ENCODE data around the gene EIF2B4.
A peak's percentile ranks its signal among the peaks of the same experiment; 100 is the strongest.

EIF2B4 gene

DNA sequence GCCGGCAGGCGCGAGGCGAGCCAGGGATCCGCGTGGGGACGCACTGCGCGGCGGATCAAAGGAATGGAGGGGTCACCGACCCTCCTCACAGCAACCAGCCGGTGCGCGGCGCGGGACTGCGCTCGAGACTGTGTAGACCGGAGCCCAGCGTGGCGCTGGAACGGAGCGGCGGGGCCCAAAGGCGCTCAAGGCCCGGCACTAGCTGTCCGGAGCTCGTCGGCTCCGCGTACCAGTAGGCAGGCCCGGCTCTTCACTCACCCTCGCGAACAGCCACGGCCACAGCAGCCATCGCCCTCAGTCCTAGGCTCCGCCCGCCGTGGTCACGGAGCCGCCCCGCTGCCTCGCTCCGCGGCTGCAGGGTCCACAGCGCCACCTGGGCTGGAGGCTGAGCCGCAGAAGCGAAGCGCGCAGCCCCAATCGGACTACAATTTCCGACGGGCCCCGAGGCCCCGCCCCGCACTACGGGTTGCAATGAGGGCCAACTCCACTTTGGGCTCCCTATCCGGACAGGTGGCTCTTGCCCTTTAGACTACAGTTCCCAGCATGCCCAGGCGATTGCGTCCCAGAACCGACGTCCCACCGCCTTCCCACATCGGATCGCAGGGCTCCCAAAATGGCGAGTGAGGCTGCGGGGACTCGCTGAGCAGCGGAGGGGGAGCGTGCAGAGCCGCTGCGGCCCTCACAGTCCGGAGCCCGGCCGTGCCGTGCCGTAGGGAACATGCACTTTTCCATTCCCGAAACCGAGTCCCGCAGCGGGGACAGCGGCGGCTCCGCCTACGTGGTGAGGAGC, at the start of gene EIF2B4, which contains the start of gene SNX17:
Gene EIF2B4 (minus strand): TSS at position 313 of the 790 bp plus-strand sequence. CDS start 24 bp downstream, at position 289.
Gene SNX17 (plus strand): TSS at position 591 of the 790 bp plus-strand sequence. CDS start 128 bp downstream, at position 719.
- peak; percentile 80 for DNase-seq

DNA sequence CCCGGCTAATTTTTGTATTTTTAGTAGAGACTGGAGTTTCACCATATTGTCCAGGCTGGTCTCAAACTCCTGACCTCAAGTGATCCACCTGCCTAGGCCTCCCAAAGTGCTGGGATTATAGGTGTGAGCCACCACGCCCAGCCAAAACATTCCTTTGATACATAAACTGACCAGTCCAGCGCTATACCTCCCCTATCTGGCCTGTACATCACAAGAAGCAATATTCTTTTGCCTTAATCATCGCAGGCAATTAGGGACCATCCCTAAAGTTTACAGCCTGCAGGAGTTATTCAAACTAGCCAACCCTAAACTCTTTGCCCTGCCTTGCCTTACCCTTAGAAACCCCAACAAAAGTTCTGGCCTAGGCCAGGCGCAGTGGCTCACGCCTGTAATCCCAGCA, 46.0 kb upstream of the EIF2B4 start:
- no peak for DNase-seq

DNA sequence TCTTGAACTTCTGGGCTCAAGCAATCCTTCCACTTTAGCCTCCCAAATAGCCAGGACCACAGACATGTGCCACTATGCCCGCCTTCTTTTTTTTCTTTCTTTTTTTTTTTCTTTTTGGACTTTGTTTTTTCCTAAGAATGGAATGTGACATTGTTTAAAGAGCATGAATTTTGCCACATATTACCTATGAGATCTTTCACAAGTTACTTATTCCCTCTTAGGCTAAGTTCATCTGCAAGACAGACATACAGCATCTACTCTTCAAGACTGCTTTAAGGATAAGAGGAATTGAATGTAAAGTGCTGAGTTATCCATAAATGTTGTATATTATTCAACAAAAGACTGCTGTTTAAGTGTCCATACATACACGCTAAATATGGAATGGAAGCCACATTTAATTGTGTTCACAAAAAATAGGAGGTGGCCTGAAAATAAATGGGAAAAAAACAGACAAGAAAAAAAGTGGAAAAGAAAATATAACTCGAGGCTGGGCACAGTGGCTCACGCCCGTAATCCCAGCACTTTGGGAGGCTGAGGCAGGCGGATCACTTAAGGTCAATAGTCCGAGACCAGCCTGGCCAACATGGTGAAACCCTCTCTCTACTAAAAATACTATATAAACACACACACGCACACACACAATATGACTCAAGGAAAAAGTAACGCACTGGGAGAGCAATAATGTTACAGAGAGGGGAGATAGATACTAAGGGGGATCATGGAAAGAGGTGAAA, 42.4 kb upstream of the EIF2B4 start:
- DNase-seq = no peak

DNA sequence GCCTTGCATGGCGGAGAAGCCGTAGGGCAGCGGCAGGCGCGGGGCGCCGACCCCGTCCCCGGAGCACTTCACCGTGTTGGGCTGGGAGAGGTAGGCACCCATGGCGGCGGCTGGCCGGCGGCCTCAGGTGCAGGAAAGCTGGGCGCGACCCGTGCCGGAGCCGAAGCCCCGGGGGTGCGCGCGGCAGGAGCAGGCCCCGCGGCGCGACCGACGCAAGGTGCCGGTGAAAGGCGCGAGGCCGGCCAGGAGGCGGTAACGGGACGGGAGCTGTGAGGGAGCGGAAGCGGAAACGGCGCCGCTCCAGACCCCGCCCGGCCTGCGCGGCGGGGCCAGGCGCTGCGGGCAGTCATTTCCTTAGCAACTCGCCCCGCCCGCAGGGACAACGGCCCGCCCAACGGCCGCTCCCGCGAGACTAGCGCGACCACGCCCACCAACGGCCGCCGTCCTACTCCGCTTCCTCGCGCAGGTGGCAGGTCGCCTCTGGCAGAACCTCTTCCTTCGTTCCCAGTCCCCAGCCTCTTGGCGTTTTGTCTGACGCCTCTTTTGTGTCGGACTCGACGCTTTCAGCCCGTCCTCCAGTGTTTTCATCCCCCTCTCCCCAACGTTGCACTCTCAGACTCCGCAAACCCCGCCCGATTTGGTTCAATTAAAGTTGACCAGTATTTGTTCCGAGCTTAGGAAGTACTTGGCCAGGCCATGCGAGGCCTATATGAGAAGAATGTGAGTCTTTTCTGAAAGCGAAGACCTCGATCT, 39.4 kb upstream of the EIF2B4 start, which contains the start of gene PPM1G:
Gene PPM1G (minus strand): TSS at position 271 of the 753 bp plus-strand sequence. CDS start 169 bp downstream, at position 102.
- peak; percentile 58 for DNase-seq

DNA sequence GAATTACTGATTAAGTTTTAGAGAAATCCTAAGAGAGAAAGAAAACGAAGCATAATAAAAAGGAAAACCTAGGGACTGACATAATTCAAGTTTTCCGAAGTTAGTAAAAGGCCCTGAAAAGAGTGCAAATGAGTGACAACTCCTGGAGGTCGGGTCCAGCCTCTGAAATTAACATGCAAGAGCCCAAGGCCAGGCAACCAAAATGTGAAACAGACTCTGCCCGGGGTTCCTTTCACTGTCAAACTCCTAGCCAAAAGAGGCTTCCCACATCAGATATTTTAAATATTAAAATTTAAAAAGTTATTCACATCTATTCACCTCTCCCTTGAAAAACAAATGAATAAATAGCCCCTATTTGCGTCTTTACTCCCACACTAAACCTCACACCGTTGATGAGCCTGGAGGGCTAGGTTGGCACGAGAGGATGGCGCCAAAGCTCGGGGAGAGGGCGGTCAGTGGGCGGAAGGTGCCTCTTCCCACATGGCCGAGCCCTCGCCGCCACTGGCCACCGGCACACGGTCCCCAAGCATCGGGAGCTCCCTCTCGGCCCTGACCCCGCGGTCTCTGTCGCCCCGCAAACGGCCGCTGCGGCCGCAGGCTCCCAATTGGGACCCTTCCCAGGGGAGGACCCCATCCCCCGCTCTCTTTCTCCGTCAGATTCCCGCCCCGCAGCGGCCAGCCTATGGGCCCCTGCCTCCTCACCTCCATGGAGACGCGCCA, 38.6 kb upstream of the EIF2B4 start:
- no peak for DNase-seq

DNA sequence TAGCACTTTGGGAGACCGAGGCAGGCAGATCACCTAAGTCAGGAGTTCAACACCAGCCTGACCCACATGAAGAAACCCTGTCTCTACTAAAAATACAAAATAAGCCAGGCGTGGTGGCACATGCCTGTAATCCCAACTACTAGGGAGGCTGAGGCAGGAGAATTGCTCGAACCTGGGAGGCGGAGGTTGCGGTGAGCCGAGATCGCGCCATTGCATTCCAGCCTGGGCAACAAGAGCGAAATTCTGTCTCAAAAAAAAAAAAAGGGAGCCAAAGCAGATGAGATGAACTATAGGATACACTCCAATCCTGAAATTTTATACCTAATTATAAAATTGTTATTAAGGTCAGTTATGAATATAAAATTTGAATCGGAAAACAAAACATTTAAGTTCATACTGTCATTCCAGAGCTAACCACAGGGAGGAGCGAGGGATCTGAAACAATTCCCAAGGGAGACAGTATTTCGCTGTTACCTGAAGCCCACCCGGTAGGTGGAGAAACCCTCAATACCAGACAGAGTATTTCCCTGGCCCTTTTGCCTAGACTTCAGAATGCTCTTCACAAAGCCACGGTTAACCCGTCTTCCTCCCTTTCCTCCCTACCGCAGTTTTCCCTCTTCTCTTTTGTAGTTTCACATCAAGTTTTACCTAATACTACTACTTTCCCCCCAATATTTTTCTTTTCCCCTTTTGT, 37.8 kb upstream of the EIF2B4 start:
- no peak for DNase-seq

DNA sequence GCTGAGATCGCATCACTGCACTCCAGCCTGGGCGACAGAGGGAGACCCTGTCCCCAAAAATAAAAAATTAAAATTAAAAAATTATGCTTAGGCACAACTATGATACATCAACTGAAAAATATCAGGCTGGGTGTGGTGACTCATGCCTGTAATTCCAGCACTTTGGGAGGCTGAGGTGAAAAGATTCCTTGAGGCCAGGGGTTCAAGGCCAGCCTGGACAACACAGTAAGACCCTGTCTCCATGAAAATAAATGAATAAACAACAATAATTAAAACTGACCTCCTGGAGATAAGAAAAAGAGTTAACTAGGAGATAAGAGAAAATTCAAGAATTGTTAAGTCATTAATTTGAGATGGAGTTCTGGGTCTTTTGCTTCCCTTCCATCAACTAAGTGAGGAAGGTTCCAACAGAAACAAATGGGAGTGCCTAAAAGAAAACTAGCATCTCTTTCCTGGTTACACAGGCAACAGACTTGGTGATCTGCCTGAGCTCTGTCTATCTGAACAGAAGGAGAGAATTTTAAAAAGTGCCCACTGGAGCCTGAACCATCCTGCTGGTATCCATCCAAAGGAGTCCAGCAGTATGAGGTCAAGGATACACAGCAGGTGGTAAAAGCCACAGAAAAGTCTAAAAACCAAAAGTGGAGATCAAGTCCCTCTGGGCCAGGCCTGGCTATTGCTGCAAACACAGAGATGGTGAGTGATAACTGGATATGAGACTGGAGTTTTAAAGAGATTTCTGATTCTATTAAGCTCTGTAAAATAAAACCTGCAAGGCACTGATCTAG, 30.4 kb upstream of the EIF2B4 start:
- DNase-seq = no peak

DNA sequence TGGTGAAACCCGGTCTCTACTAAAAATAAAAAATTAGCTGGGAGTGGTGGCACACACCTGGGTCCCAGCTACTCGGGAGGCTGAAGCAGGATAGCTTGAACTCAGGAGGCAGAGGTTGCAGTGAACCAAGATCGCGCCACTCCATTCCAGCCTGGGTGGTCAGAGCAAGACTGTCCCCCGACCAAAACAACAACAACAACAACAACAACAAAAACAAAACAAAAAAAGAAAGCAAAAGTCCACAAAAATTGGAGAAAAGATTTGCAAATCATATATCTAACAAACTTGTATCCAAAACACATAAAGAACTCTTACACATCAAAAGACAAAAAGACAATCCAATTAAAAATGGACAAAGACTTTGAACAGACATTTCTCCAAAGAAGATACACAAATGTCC, 28.8 kb upstream of the EIF2B4 start:
- no peak for DNase-seq

DNA sequence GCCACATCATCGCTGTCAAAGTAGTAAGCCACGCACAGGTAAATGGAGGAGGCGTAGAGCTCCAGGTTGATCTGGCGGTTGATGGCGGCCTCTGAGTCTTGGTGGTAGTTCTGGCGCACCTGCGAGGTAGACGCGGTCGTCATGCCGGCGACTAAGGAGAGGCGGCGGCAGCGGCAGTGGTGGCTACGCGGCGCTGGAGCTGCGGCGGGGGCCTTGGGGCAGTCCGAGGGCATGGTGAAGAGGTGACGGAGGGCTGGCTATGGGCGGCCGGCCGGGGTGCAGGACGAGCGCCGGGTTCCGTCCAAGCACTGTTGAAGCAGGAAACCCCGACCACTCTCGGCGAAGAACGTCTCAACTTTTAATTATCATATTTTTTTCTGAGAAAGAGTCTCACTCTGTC, 23.1 kb upstream of the EIF2B4 start:
- no peak for DNase-seq

DNA sequence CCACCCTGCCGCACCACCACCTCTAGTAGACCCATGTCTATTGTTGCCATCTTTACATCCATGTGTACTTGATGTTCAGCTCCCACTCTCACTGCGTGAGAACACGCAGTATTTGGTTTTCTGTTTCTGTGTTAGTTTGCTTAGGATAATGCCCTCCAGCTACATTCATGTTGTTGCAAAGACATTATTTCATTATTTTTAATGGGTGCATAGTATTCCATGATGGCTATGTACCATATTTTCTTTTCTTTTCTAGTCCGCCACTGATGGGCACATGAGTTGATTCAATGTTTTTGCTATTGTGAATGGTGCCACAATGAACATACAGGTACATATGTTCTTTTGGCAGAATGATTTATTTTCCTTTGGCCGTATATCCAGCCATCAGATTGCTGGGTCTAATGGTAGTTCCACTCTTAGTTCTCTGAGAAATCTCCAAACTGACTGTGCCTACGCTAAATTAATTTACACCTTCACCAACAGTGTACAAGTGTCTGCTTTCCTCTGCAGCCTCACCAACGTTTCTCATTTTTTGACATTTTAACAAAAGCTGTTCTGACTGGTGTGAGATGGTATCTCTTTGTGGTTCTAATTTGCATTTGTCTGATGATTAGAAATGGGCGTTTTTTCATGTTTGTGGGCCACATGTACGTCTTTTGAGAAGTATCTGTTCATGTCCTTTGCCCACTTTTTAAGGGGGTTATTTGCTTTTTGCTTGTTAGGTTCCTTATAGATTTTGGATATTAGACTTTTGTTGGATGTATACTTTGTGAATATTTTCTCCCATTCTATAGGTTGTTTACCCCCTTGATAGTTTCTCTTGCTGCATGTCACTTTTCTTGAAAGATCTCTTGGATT, 20.9 kb upstream of the EIF2B4 start:
- DNase-seq = no peak

DNA sequence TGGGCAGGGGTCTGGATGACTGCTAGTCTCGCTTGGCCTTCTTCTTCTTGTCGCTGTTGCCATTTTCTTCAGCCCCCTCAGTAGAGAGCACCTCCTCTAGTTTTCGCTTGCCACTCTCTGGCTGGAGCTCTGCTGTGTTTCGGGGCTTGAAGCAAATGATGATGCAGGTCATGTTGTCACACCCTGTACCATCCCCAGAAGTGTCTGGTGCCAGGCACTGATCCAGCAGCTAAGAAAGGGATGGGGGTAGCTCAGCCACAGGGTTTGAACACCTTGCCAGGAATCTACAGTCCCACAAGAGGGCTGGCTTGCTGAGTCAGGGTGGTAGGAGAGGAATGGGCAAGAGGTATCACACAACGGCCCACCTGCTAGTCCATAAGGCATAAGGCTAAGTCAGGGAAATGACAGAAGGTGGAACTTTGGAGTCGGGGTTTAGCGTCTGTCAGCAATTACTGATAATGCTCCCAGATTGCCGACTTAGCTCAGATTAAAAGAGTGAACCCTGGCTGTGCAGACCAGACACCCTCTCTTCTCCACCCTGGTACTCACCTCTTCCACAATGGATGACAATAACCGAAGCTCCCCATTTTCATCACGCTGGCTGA, 11.5 kb upstream of the EIF2B4 start:
- DNase-seq = no peak

DNA sequence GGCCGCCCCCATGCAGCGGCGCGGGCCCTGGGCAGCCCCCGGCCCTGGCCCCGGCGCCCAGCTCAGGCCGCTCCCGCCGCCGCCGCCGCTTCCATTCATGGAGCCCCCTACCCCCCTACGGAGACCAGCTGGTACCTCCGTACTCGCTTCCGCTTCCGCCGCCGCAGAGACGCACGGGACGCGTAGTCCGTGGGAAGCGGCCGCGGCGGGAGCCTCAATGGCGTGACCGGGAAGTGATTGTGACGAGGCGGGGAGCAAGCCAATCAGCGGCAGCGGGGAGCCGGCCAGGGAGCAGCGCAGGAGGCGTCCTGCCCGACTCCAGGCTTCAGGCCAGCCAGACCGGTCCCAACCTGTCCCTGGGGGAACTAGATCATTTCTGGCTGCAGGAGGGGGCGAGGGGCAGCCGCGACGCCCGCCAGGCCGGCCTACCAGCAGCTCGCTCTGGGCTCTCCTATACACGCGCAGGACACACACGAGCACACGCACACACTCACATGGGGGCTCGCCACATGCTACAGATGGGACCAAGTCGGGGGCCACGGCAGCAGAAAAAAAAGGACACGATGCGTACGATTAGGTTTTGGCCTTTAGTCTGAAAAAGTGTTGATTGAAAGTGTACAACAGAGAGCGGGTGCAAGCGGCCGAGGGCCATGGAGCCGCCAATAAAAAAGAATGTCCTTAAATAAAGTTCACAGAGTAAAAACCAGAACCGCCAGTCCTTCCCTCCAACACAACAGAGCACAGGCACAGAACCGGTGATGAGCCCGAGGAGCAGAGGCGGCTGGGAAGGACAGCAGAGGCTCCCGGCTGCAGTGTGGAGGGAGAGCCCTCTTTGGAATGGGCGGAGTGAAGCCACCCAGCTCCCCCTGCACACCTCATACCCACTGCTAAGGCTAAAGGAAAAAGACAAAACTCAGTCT, 10.7 kb upstream of the EIF2B4 start, which contains the start of gene ZNF513:
Gene ZNF513 (minus strand): TSS at position 109 of the 920 bp plus-strand sequence. CDS start 208 bp downstream, outside the sequence.
- DNase-seq = peak; percentile 54

DNA sequence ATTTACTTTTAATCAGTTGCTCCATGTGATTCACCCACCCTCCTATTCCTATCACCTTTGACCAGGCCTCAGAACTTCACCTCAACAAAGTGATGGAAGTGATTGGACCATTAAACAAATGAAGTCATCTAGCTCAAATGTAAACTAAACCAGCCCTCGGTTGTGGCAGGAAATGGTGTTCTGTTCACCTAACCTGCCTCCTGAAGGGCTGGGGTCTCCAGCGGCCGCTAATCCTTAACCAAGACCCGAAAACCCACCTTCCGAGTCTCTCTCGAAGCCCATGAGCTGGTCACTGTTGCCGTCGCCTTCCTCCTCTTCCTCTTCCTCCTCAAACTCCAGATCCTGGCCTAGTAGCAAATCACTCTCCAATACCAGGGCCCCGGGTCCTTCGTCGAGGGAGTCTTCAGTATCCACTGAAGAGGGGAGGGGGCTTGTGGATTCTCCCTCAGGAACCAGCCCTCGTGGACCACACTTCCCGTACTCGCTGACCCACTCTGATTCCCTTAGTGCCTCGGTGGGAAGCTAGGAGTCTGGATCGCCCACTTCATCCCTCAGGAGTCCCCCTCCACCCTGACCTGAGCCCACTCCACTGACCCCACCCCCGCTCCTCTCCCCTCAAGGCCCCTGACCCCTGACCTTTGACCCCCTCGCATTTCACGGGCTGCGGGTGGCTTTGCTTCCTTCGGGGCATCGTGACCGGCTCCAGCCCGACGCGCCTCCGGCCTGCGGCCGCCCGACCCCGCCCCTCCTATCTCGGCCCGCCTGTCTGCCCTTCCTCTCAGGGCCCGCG, 9.9 kb upstream of the EIF2B4 start:
- no peak for DNase-seq

DNA sequence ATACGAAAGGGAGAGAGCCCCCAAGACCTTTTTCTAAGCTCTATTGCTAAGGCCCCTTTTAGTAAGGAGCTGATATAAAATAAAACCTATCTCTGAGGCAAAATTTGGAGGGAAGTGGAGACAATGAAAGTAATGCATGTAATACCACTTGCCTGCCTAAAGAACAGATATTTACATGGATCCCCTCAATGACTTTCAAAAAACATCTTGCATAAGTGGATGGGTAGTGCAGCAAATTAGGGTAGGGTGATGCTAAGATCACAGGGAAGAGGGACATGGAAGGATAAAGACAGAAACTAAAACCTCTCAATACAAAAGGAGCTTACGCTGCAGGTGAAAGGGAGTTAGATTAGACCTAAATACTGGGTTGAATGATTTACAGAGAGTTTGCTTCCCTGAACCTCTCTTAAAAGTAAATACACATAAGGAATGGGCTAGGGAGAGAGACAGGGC, 9.3 kb upstream of the EIF2B4 start:
- no peak for DNase-seq

DNA sequence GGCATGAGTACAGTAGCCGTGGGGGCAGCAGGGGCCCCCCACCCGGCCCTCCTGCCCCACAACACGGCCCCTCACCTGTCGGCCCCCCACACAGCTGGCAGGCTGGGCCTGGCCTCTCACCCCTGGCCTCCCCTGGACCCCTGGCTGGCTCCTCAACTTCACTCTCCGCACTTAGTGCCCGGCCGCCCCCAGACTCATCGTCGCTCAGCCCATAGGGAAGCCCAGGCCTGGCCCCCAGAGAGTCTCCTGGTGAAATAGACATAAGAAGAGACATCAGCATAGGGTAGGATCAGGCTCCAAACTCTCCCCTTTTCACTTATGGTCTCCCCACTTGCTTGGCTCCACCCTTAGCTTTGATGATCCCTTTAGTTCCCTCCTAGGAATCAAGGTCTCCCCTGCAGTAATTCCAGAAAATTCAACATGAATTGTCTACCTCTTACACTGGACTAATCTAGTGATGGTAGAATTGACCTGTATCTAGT, 8.7 kb upstream of the EIF2B4 start:
- no peak for DNase-seq

DNA sequence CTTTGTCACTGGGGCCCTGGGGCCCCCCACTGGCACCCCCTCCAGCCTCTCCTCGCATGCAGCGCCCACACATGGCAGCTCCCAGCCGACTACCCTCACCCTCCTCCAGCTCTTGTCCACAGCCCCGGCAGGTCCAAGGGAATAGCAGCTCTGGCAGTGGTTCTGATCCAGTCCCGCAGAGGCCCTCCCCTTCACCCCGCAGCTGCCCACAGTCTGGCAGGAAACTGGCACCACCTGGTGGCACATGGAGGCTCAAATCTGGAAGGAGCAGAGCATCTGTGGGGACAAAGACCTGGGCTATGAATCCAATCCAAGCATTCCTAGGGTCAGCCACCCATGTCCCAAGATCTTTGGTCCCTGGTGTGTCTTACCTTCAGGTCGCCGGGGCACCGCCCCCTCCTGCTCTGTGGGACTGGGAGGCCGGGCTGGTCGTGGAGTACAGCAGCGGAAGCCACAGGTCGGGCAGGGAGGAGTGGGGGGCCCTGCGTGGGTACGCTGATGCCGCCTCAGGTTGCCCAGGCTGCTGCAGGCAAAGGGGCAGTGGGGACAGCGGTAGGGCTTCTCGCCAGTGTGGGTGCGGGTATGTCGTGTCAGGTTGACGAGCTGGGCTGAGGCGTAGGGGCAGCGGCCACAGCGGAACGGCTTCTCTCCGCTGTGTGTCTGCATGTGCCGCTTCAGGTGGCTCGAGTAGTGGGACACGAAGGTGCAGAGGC, 8.1 kb upstream of the EIF2B4 start:
- no peak for DNase-seq
